Suppressor macrophage (primary cell): Measurements from ENCODE around the gene UNC13A.
A peak's percentile ranks its signal among the peaks of the same experiment; 100 is the strongest.

Experiments
- DNase-seq, 4 experiments: peaks; one replicate each; pipeline ENCODE4 v3.0.0-alpha.2; 2020 to 2022

Gene UNC13A

GRCh38 chr19:17659996-17660395, 28.2 kb downstream of the UNC13A start:
- no peak for DNase-seq

DNA sequence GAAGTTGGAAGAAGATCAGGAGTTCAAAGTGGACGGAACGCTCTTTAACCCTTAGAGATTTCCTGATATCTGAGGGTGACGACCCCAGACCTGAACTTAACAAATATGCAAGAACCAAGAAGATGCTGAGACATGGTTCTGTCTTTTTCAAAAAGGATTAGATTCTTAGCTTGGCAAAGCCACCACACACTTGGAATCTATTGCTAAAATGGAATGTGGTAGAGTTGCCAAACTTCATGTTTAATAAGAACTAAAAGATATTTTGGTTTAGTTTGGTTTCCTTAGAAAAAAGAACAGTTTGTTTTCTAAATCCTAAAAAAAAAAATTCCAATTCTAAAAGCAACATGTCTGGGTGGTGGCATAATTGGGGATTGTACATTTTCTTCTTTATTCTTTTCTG, 29.5 kb downstream of the UNC13A start:
- no peak for DNase-seq

- DNase-seq: no peak
These were observed 29.9 kb downstream of the UNC13A start for GRCh38 chr19:17658240-17658639.

- DNase-seq: no peak
These were observed 31.2 kb downstream of the UNC13A start for GRCh38 chr19:17656970-17657369.

- DNase-seq: no peak
These were observed 32.2 kb downstream of the UNC13A start for GRCh38 chr19:17655751-17656472.

DNA sequence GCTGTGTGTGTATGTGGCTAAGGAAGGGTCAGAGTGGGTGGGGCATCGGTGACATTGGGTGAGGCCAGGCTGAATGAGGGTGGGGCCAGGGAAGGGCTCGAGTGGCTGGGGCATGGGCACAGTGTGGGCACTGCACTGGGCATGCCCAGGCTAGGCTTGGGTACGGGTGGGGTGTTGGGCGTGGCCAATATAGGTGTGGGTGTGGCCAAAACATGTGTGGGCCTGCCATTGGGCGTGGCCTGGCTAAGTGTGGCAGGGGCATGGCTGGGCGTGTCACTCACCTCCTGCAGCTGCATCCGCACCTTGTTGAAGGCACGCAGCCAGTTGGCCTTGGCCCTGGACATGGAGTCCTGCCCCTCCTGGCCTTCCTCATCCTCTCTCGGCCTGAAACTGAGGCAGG, 33.2 kb downstream of the UNC13A start:
- DNase-seq: no peak

DNA sequence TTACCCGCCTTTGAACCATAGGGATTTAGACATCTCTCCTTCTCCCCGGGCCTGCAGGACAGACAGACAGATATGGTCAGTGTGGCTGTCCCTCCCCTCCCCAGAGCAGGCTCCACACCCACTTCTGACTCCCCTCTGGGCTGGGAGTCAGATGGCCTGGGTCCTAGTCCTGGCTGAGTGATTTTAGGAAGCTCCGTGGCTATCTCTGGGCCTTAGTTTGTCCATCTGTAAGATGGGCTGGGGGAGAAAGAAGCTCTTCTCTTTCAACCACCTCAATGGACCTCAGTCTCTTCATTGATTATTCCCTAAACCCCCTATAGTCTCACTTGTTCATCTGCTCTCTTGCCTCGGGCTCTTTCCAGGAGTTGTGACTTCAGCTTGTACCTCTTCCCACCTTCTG, 35.5 kb downstream of the UNC13A start:
- DNase-seq: no peak

DNA sequence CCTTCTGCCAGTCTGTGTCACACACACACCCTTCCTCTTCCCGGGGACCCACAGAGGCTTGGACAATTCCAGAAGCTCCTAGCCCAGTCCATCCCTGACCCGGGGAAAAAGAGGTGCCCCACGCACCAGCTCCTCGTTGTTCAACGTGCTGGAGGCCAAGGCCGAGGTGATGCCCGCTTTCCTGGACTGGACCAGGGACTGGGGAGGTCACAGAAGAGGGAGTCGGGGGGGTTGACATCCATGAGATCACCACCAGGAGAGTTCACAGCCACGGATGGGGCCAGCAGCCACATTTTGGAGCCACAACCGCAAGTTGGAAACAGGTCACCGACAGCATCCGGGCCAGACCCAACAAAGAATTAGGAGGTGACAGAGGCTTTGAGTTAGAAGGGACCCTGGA, 39.4 kb downstream of the UNC13A start:
- DNase-seq: no peak

DNA sequence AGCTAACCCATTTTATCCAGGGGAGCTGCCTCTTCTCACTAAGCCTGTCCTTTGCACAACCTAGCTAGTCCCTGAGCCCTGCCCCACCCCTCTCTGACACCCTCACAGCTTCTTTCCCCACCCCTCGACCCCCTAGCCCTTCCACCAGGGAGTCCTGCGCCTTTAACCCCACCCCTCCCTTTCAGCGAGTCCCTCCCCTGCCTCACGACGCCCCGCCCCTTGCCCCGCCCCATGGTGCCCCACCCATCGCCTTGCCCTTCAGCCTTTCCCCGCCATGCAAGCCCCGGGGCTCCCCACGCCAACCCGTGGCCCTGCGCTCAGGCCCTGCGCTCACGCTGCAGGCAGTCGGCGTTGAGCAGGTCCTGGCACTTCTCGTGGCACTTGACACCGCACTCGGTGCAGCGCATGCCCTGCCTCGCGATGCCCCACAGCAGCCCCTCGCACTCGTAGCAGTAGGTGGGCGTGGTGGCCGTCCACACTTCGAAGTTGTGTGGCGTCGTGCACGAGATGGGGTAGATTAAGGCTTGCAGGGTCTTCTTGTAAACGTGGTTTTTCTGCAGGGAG, 40.0 kb downstream of the UNC13A start:
- DNase-seq: no peak

DNA sequence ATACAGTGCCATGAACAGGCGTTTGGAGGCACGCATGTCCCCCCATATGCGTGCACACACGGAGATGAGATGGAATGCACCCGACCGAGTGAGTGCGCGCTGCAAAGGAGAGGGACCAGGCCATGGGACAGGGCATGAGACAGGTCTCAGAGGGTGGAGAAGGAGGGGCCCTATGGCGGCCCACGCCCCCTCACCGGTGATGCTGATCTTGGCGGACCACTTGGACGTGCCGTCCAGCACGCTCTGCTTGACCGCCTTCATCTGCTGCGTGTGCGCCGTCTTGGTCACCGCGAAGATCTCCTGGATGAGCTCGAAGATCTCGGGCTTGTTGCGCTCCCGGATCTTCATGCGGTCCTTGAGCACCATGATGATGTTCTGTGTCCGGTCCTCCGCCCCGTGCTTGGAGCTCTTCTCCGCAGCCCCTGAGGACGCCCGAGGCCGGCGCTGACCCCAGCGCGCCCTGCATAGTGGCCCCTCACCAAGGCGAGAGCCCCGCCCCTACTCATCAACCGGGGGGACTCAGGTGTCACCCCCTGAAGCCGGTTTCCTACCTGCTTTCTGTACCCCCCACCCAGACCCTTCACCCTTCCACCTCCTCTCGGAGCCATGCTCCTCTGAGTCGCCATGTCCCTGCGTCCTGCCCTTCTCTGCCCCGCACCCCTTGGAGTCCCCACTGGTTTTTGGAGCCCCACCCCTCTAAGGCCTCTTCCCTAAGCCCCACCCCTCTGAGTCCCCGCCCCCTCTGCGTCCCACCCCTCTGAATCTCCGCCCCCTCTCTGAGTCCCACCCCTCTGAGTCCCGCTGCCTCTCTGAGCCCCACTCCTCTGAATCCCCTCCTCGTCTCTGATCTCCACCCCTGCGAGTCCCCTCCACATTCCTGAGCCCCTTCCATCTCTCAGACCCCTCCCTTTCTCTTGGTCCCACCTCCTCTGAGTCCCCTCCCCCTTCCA, 40.8 kb downstream of the UNC13A start:
- no peak for DNase-seq

DNA sequence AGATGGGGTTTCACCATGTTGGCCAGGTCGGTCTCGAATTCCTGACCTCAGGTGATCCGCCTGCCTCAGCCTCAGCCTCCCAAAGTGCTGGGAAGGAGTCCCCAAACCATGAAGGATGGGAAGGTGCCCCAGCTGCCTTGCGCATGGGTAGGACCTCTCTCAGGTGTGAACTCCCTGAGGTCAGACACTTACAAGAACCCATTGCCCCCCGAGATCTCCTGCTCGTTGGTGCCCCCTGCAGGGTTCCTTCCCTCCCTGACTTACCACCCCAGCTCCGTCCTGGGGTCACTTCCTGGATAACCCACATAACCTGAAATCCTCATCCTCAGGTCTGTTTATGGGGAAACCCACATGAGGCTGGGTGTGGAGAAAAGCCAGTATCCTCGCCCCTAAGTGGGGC, 41.7 kb downstream of the UNC13A start:
- peak in 1 of 4 experiments; percentile 18 for DNase-seq

DNA sequence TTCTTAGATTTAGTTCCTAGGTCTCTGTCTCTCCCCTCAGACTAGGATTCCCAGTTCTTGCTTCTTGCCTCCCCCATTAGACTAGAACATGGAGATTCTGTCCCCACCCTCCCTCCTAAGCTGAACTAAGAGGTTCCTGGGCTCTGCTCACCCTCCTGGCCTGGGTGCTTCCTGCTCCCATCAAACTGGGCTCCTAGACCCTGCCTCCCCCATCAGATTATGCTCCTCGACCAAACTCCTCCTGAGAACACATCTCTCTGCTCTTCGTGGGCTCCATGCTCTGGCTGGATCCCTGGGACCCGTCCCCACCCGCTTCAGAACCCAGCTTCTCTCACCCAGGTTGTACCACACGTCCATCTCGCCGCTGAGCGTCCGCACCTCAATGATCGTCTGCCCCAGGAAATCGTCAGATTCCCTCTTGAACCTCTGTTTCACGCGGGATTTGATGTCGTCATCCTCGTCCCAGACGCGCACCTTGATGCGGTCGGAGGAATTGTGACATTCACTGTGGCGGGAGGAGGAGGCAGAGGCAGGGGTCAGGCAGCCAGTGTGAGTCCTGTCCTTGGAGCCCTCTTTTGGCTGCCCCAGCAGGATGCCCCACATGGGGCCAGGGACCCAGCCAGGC, 42.7 kb downstream of the UNC13A start:
- no peak for DNase-seq

DNA sequence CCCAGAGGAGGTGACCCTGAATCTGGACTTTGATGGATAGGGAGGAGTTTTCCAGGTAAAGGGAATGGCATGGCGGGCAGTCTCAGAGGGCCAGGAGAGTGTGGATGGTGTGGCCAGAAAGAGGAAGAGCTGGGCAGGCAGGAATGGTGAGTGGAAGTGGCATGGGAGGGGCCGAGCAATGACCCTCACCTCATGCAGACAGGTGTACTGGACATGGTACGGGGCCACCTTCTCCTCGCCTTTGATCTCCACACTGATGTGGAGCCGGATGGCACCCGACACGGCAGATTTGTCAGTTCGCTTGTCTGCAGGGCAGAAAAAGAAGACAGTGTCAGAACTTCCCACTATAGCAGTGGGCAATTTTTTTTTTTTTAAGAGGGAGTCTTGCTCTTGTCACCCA, 45.5 kb downstream of the UNC13A start:
- no peak for DNase-seq

GRCh38 chr19:17641846-17642245, 46.3 kb downstream of the UNC13A start:
- no peak for DNase-seq

DNA sequence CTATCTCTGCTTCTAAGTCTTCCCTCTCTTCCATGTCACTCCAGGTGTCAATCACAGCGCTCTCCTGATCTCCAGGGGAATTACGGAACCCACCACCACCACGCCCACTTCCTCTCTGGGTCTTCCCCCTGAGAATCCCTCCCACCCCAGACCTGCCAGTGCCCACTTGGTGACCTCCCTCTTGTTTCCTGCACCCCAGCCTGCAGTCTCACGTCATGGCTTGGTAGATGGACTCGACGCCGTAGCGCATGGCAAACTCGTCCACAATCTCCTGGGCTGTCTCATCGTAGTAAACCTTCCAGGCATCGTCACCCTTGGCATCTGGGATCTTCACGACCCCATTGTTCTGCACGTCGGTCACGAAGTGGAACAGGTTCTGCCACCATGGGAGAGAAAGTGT, 47.0 kb downstream of the UNC13A start:
- no peak for DNase-seq

- no peak for DNase-seq
These were observed 54.5 kb downstream of the UNC13A start for GRCh38 chr19:17633700-17634099.

DNA sequence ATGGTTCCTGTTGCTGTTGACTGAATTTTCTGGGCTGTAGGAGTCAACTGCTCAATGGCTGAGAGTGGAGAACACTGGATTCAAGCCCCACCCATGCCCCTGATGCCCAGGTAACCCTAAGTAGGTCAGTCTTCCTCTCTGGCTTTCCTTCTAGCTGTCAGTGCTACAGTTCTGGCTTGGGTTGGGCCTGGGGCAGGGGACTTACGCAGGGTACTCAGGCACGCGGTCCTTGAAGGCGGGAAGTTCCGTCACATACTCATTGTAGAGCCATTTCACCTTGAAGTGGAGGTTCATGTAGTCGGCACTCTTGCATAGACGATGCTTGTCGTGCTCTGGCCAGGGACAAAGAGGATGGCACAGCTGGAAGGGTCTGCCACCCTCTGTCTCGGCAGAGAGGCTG, 55.6 kb downstream of the UNC13A start:
- DNase-seq: no peak

- DNase-seq: no peak
These were observed 58.4 kb downstream of the UNC13A start for GRCh38 chr19:17629760-17630159.

- DNase-seq: no peak
These were observed 60.2 kb downstream of the UNC13A start for GRCh38 chr19:17627921-17628320.

DNA sequence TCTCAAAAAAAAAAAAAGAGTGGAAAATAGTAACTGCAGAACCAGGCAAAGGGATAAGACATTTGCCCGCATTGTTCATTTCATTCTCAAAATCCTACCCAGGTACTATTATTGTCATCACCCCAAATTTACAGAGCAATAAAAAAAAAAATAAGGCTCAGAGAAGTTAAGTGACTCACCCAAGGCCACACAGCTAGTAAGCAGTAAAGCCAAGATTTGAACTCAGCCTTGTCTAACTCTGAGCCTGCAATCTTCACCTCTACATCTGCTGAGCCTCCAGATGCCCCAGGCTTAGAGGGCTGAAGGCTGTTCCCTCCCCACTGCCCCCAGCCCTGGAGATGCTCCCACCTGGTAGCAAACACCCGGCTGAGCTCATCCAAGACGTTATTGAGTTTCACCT, 61.0 kb downstream of the UNC13A start:
- no peak for DNase-seq

- no peak for DNase-seq
These were observed 61.6 kb downstream of the UNC13A start for GRCh38 chr19:17626456-17627015.

GRCh38 chr19:17625980-17626379, 62.2 kb downstream of the UNC13A start:
- no peak for DNase-seq

GRCh38 chr19:17625043-17625442, 63.1 kb downstream of the UNC13A start:
- DNase-seq: no peak
